Thyroid gland (tissue), 4 donors: Measurements from ENCODE around the gene TTC12.

Experiments used
- CTCF ChIP-seq, 6 experiments: fragments of 200-600 bp in 3 of 6; fragments of 450-650 bp in 3 of 6; sonication (generic) in 3 of 6; IDR thresholded peaks; one replicate each; pipeline ENCODE4 v1.5.1; 2016 to 2019; ENCODE audit warnings: antibody characterized with exemption in 6 of 6, mild to moderate bottlenecking in 2 of 6, inconsistent platforms in 1 of 6, moderate library complexity in 1 of 6
- POLR2A ChIP-seq, 2 donors: fragments of 450-650 bp; IDR thresholded peaks; one replicate each; pipeline ENCODE4 v1.6.1; 2017; ENCODE audit warnings: antibody characterized with exemption in 2 of 2, mild to moderate bottlenecking in 2 of 2, moderate library complexity in 1 of 2

GRCh38 chr11:113272281-113272680, 42.1 kb upstream of the TTC12 start:
- no peak for TF ChIP-seq CTCF (IDR thresholded peaks at IDR 0.05)
- no peak for TF ChIP-seq POLR2A (IDR thresholded peaks at IDR 0.05)
